AG10803 (cell line): ENCODE data around the gene RPN1.

ENCODE experiments used
- DNase-seq: peaks from one replicate; pipeline ENCODE4 v3.0.0; 2010; ENCODE audit warnings: low read depth
- H3K4me3 ChIP-seq: 2 replicates; pipeline ENCODE4 v1.5.1; 2011; ENCODE audit warnings: mild to moderate bottlenecking, low read length, control low read depth
- TF ChIP-seq, protein P1 (sequence below): conservative IDR thresholded peaks from 2 replicates; pipeline ENCODE4 v1.5.1; 2011; ENCODE audit warnings: mild to moderate bottlenecking, low read length, control low read depth, inconsistent platforms

RPN1 gene

DNA sequence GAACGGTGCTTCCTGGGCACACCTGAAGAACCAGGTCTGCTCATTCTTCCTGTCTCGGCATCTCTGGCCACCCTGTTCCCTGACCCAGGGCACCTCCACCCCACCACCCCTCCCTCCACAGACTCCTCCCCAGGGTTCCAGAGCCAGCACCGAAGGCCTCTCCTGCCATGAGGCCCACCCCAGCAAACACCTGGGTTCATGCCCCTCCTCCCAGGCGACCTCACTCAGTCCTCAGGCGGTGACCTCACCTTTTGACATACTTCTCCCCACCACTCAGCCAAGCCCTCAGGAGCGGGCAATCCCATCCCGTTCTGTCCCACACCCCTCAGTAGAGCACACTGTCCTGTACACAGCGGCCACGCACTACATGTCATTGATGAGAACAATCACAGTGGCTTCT, 72.3 kb downstream of the RPN1 start:
- DNase-seq, result no peak
- TF ChIP-seq, protein P1, sequence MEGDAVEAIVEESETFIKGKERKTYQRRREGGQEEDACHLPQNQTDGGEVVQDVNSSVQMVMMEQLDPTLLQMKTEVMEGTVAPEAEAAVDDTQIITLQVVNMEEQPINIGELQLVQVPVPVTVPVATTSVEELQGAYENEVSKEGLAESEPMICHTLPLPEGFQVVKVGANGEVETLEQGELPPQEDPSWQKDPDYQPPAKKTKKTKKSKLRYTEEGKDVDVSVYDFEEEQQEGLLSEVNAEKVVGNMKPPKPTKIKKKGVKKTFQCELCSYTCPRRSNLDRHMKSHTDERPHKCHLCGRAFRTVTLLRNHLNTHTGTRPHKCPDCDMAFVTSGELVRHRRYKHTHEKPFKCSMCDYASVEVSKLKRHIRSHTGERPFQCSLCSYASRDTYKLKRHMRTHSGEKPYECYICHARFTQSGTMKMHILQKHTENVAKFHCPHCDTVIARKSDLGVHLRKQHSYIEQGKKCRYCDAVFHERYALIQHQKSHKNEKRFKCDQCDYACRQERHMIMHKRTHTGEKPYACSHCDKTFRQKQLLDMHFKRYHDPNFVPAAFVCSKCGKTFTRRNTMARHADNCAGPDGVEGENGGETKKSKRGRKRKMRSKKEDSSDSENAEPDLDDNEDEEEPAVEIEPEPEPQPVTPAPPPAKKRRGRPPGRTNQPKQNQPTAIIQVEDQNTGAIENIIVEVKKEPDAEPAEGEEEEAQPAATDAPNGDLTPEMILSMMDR, result no peak

DNA sequence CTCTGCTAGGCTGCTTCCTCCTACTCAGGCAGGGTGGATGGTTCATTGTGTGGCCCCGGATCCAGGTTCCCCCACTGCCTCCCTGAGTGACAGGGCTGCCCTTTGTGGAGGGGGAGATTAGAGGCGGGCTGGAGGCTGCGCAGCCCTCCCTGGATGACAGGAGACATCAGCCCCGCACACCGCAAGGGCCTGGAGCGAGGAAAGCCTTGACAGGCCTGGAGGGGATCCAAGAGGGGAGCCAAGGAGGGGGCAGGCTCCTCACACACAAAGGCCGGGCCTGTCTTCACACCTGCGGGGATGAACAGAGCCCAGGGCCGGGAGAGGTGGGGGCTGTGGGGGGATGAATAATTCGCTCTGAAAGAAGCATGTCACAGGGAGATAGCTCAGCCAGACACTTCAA, 72.9 kb downstream of the RPN1 start:
- no peak for DNase-seq
- no peak overlapping the region for H3K4me3 ChIP-seq
- TF ChIP-seq, protein P1, result no peak

More for the DNA sequence above, 72.3 kb downstream of the RPN1 start:
- no peak overlapping the region for H3K4me3 ChIP-seq

DNA sequence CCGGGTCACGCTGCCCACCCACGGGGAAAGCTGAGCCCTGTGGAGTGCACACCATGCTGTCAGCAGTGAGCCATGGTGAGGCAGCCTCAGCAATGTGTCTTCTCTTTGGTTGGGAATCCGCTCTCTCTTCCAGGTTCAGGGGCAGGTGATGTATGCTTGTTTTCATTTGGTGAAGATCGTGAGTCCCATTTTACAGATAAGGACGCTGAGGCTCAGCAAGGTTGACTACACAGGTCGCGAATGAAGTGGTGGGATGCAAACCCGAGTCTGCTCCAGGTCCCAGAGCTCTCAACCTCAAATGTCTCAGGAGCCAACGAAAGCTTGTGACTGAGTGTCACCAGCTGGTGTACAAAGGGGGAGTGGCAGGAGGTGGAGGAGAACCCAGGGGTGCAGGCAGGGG, 74.3 kb downstream of the RPN1 start:
- DNase-seq, result no peak
- no peak overlapping the region for H3K4me3 ChIP-seq
- TF ChIP-seq, protein P1, result no peak

DNA sequence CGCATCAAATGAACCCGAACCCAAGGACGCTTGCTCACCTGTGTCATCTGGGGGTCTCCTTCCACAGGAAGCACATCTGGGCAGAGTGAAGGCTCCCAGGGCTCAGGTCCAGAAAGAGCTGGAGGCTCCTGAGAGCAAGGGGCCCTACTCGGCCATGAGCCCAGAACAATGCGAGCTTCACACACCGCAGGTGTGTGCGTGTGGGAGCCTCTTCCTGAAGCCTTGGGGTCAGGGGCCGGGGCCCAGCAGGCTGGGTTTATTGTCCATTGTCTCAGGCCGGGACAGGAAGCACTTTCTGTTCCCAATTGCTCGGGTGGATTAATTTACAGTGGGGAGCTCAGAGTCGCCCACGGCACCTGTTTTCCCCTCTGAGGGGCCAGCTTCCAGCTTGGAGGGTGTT, 74.8 kb downstream of the RPN1 start:
- no peak overlapping the region for H3K4me3 ChIP-seq
- TF ChIP-seq, protein P1, result no peak
- no peak for DNase-seq

DNA sequence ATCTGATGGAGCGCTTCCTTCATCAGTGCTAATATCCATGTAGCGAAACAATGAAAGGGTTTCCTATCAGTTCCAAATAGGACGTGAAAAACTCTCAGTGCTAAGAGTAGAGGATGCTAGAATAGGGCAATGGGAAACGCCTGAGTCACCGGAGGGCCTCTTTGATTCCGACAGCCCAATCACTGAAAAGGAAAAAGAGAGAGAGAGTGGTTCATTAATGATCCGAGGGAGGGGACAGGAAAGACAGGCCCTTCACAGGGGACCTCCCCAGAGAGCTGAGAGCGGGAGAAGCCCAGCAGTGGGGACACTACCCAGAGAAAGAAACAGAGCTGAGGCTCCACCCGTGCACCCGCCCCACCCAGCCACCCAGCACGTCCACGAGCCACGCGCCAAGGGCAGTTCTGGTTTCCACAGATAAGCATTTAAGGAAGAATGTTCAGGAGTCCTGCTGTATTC, 76.9 kb downstream of the RPN1 start:
- DNase-seq, result no peak
- no peak overlapping the region for H3K4me3 ChIP-seq
- TF ChIP-seq, protein P1, result no peak

DNA sequence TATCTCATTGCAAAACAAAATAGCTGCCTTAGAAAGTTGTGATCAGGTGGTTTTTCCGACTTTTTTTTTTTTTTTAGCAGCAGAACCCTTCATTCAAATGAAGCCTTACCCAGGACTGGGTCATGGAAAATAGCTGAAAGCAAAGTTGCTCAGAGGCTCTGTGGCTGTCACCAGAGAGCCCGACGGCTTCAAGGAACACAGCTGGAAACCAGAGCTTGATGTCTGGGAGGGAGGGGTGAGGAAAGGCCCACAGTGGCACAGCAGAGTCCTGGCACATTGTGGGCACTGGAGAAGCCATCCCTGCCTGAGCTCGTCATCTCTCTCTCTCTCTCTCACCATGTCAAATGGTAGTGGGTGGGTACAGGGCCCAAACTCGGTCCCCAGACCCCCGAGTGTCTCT, 77.5 kb downstream of the RPN1 start:
- TF ChIP-seq, protein P1, result no peak
- no peak for DNase-seq

DNA sequence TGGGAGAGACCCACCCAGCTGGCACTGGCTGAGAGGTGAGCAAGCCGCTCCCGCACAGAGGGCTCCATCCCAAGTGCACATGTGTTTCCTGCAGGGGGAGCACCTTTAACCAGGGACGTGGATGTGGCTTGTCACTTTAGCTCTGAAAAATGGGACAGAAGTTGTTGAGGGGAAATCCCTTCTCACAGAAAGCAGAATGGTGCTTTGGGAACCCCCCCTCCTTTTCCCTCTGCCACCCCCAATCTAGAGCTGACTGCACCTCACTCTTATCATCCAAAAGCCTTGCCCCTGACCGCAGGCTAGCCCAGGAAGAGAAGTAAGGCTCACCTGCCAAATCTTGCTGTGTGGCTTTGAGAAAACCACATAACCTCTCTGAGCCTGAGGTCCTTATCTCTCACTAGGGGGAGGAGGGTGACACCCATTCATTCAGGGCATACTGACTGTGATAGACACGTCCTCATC, 77.9 kb downstream of the RPN1 start:
- TF ChIP-seq, protein P1, result peak; percentile 26; the same call in 1 of the 2 replicates
- no peak for DNase-seq
- H3K4me3 ChIP-seq, result no peak overlapping the region

More for the DNA sequence above, 77.5 kb downstream of the RPN1 start:
- H3K4me3 ChIP-seq, result no peak overlapping the region
